NCI-H510A (cell line): ENCODE measurements around the gene NEDD8.
A peak's percentile ranks its signal among the peaks of the same experiment; 100 is the strongest.
"Not testable (repeated sequence)": the region's sequence is repeated elsewhere in the genome, so short reads cannot be mapped to it uniquely, and the experiment has no call there.

Experiments used
- DNase-seq: peaks from one replicate; lab custom pipeline; 2025; lab: John Stamatoyannopoulos, UW

Gene NEDD8

DNA sequence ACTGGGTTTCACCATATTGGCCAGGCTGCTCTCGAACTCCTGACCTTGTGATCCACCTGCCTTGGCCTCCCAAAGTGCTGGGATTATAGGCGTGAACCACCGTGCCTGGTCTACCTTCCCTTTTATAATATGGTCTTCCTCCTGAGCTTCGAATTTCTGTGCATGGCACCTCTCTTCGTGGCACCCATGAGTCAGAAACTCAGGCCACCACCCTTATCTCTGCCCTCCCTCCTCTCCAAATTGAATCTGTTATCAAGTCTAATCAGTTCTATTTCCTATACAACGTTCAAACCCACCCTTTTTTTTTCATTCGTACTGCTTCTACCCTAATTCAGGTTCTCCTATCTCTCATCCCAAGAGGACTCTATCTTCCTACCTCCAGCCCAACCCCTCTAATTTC lies 15.3 kb upstream of the NEDD8 start:
- no peak for DNase-seq

DNA sequence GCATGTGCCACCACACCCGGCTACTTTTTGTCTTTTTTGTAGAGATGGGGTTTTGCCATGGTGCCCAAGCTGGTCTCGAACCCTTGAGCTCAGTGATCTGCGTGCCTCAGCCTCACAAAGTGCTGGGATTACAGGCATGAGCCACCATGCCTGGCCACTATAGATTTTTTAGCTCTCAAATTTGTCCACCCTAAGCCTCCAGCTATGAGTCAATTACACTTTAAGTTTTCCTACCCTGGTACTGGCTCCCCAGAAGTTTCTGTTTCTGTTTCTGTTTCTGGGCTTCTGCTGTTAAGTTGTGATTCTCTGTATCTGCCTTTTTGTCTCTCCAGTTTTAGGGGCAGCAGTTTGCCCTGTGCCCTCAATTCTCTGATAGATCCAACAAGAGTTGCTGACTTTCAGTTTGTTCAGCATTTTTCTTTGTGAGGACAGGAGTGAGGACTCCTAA lies 14.6 kb upstream of the NEDD8 start:
- DNase-seq = no peak

- DNase-seq = not testable (repeated sequence)
Observed at GRCh38 chr14:24245350-24245749, 13.2 kb upstream of the NEDD8 start.

GRCh38 chr14:24243336-24243836 lies 11.2 kb upstream of the NEDD8 start:
- DNase-seq = no peak

GRCh38 chr14:24241829-24242443 lies 9.8 kb upstream of the NEDD8 start:
- peak; percentile 93 for DNase-seq

- DNase-seq = no peak
Observed at GRCh38 chr14:24240110-24240918, 8.1 kb upstream of the NEDD8 start.

DNA sequence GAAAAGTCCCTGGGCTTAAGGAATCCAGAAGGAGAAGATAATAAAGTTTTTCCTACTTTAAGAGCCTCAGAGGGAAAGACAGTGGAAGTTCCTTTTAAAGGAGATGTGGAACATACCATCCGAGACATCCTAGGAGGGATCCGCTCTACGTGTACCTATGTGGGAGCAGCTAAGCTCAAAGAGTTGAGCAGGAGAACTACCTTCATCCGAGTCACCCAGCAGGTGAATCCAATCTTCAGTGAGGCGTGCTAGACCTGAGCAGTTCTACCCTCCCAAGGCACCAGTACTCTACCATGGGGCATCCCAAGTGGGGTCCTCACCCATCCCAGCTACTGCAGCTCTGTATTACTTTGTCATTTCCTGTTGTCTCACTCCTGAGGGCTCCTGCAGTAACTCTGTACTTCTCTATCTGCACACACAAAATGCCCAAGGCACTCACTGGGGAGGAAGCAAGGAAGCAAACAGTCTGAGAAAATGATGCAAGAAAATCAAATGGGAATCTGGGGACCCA lies 6.4 kb upstream of the NEDD8 start:
- no peak for DNase-seq

GRCh38 chr14:24238123-24238522 lies 6.0 kb upstream of the NEDD8 start:
- no peak for DNase-seq

- DNase-seq = no peak
Observed at GRCh38 chr14:24237463-24237955, 5.3 kb upstream of the NEDD8 start.

DNA sequence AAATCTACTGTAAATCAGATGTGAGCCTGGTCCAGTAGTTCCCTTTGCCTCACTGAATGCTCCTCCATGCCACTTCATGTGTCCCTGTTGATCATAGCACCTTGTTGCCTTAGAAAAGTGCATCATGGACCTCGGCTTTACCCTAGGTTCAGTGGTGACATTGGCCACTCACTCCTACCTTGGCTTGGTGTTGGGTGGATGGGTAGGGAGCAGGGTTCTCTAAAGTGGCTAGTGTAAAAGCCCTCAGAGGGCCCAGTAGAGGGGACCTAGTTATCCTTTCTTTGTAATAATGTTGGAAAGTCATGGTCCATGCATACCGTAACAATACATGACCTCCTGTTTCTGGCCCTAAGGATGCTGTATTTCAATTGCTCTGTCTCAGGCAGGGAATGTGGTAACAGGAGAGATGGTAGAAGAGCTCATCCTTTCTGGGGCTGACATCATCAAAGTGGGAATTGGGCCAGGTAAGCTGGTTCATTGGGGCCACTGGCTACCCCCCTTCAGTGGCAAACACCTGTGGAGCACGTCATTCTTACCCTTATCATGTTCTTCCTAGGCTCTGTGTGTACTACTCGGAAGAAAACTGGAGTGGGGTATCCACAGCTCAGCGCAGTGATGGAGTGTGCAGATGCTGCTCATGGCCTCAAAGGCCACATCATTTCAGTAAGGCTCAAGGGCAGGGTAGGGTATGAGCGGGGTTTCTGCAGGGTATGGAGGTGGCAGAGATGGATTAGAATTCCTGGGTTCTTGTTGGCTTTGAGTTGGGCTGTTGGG lies 4.7 kb upstream of the NEDD8 start:
- DNase-seq = no peak

DNA sequence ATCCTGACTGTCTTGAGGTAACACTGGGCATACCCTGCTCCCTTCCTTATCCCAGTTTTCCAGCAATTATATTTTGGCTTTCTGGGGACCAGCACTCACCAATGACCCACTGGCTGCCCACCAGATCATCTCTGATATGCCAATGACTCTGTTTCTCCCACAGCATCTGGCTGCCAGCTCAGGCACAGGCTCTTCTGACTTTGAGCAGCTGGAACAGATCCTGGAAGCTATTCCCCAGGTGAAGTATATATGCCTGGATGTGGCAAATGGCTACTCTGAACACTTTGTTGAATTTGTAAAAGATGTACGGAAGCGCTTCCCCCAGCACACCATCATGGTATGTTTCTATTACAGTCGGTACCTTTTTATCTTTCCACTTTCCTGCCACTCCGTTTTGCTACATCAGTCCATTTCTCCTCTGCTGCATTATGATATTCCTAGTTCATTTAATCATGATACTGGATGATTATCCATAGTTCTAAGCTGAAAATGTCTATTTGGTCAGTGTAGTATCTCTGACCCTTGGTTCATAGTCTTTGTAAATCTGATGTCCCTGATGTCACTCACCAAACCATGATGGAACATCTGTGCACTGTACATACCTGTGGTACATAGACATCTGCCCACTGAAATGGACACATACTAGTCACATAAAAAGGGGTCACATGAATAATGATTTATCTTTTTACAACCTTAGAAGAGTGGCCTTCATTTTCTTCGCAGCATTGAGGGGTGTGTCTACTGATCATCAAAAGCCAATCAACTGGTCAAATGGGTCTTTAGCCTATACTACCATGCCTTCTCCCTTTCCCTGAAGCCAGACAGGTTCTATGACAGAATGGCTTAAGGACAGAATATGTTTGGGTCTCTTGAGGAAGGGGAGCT lies 3.9 kb upstream of the NEDD8 start:
- no peak for DNase-seq

DNA sequence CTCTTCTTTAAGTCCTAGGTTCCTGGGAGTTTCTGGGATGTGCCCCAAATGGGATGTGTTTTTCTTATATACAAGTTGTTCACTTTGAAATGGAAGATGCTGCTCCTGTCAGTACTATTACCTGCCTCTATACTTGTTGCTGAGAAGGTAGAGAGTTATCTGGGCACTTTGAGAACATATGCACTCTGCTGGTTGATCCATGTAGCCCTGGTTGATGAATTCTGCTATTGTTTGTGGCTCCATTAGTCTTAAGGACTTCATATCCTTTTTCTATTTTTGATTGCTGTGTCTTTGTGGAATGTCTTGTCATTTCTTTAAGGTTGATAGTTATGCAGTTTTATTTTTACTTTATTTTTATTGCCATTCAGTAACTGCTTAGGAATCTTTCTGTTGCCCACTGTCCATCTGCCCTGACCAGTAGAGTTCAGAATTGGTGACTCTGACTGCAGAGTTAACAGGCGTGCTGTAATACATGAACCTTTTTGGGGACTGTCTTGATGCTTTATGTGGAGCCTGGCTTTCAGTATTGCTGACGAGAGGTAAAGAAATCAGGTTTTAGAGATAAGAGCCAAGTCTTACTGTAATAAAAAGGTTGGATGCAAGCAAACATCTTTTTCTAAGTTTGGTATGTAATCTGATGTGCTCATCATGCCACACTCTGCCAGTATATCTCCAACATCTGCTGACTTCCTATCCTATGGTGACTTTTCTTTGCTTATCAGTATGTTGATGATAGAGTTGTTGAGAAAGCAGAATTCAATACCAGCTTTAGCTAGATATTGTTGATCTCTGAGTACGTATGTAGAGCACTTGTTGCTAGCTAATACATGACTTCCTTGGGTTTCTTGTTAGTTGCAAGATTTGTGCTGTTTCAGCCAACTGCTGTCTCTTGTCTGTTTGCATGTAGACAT lies 2.2 kb upstream of the NEDD8 start:
- no peak for DNase-seq

DNA sequence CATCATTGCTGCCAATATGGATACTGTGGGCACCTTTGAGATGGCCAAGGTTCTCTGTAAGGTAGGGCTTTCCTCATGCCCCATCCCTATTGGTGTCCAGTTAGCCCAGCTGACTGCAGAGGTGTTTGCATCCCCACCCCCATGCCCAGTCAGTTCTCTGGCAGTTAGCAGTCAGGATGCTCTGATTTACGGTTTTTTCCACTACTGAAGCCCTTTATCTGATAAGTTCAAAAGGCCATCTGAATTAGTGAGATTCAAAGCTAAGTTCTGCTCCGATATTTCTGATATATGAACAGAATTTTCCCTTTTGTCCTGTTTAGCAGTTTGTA lies 1.3 kb upstream of the NEDD8 start:
- no peak for DNase-seq

- DNase-seq = peak; percentile 47
Observed at GRCh38 chr14:24232645-24233537, 724 bp upstream of the NEDD8 start, which contains the start of gene GMPR2. Gene GMPR2 (plus strand): TSS chr14:24232929. CDS start chr14:24233254, 325 bp downstream.

DNA sequence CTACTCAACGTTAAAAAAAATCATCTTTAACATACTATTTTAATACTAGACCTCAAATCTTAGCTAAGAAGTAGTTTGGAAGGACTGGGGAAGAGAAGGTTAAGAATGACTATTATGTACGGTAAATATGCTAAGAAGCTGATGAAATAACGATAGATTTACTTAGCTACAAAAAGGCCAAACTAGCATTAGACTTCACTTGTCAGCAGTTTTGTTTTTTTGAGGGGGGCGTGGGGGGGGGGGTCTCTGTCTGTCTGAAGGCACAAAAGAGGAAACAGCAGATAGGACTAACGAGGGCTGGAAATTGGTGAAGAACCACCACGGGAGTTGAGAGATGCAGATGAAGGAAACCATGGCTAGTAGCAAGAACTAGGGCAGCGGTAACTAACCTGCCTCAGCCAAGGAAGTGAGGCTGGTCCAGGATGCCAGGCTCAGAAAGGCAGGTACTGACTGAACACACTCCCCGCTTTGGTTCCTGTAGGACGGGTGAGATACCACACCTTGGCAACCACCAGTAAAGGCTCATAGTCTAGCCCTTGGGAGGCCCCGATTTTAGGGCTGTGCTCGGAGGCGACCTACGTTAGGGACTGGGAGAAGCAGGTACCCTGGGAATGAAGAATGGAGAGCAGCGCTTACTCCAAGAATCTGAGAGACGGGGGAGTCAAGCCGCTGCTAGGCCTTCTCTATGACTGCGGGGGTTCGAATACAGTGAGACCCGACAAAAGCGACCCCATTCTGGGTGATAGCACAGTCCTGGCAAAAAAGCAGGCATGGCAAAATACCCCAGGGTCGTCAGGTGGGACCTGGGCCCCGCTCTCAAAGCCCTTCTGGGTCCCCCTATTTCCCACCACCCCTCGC lies 675 bp downstream of the NEDD8 start:
- no peak for DNase-seq

DNA sequence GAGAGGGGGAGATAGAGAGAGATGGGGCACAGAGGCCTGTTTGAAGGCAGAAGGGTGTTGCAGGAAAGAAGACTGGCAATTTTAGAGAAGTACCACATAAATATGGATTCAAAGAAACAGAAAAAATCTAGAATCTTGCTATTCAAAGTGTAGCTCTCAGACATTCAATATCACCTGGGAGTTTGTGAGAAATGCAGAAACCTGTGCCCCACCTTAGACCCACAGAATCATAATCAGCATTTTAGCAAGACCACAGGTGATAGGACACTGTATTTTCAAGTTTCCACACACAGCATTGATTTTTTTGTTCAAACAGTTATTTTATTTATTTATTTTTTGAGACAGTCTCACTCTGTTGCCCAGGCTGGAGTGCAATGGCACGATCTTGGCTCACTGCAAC lies 3.3 kb downstream of the NEDD8 start:
- no peak for DNase-seq

DNA sequence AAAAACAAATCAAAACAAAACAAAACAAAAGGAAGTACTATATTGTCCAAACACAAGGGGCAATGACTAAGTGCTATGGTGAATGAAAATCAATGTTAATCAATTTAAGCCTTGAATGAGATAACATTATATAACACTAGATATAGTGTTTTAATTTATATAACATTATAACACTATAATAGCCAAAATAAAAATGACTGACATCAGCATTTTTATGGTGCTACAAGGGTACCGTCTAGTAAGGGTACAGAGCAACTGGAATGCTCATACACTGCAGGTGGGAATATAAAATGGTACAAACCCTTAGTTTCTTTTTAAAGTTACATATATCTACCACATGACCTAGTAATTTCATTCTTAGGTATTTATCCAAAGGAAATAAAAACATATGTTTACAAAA lies 5.7 kb downstream of the NEDD8 start:
- DNase-seq = no peak

DNA sequence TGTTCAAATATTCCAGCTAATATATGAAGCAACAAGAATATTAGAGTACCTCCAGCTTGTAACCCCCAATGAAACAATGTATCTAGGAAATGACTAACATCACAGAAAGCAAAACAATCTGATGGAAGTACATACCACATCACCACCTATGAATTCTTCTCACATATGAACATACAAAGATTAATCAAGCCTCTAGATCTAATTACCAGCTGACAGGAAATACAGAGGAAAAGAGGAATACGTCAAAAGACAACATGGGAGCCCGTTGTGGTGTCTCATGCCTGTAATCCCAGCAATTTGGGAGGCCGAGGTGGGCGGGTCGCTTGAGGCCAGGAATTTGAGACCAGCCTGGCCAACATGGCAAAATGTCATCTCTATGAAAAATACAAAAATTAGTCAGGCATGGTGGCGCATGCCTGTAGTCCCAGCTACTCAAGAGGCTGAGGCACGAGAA lies 7.5 kb downstream of the NEDD8 start:
- no peak for DNase-seq
